ENCODE results near the gene EGFR.

EGFR gene

GRCh38 chr7:55063633-55064032, 44.8 kb downstream of the EGFR start:
- no peak for DNase-seq

DNA sequence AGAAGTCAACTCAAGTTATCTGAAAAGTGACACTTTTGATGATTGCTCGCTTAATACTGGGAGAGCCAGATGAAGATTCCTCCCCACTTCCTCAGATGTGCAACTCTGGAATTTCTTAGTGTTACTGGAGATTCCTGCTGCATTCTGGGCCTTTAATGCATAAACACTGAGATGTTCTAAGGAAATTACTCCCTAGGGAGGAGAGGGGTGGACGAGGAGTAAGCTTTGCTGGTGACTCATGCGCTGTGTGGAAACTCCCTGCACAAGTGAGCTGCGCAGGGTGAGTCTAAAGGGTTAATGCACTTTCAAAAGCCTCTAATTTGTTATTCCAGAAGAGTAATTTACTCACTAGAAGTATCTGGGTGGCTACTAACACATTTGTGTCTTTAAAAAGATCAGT, 46.3 kb downstream of the EGFR start:
- DNase-seq: no peak

DNA sequence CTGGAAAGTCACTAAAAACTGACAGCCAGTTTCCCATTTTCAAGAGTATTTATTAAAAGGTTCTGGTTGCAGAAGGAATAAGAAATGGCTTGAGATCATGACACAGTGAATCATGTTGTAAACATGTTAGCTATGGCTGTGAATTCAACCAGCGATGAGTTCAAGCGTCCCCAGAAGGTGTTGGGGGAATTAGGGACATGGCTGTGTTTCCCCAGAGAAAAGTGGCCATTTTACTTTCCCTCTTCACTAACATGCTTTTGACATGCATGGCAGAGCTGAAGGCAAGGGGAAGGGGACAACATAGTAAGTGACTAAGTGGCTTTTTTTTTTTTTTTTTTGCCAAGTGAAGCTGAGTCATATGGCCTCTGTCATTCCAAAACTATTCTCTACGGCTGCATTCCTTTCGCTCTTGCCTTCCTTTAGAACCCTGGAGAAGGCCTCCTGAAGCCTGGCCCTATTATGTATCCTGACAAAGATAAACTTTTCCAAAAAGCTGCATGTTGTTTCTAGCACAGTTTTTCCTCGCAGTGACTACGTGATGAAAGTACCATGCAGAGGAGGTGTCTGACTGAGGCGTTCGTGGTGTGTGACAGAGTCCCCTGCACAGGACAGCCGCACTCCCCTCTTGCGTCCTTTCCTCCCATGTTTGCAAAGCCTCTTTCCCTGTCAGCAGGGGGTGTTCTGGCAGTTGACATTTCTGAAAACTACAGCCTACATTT, 46.9 kb downstream of the EGFR start:
- no peak for DNase-seq

GRCh38 chr7:55066524-55066923, 47.7 kb downstream of the EGFR start:
- DNase-seq: no peak

- no peak for DNase-seq
Measured at GRCh38 chr7:55066938-55067337, 48.1 kb downstream of the EGFR start.

DNA sequence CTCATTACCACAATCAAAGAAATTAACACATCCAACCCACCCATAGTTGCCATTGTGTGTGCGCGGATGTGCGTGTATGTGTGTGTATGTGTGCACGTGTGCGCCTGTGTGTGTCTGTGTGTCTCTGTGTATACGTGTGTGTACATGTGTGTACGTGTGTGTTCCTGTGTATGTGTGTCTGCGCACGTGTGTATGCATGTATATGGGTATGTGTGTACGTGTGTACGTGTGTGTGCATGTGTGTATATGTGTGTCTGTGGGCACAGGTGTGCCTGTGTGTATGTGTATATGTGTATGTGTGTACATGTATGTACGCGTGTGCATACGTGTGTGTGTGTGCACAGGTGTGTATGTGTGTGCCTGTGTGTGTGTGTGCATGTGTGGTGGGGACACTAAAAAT, 48.9 kb downstream of the EGFR start:
- DNase-seq: no peak

DNA sequence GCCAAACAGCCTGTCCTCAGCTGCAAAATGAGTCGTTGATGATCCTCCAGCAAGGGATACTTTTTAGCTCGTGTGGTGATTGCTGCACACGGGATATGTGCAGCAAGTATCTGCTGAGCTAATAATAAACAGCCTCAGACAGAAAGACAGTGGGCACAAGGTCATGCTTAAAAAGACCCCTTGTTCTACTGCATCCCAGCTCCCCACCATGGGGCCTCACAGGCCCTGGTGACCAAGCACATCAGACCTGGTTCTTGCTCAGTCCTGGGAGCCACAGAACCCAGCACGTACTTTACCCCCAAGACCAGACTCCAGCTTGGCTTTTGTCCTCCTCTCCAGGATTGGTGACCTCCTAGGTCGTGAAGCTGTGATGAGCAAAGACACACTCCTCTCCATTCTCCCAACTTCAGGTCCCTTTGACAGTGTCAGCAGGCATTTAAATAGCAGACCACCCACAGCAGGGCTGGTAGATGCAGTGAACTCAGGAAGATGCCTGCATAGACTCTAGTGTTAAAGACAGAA, 50.5 kb downstream of the EGFR start:
- no peak for DNase-seq

- DNase-seq: no peak
Measured at GRCh38 chr7:55070271-55070743, 51.5 kb downstream of the EGFR start.

DNA sequence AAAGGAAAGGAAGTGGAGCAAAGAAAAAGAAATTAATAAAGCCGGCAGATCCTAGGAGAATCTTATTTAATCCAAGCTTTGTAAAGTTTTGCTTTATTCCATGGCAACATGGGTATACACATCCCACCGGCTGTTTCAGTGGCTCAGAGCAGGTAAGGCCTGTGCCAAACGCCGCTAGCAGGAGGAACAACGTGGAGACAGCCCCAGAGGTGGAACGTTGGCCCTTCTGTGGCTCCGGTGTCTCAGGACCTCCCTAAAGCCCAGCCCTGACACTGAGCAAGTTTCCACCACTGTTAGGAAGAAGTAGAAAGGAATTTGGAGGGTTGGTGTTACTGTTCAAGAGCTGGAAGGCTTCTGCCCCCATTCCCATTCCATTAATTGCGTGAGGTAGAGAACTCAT, 52.0 kb downstream of the EGFR start:
- DNase-seq: no peak

GRCh38 chr7:55071411-55072175, 52.8 kb downstream of the EGFR start:
- no peak for DNase-seq

DNA sequence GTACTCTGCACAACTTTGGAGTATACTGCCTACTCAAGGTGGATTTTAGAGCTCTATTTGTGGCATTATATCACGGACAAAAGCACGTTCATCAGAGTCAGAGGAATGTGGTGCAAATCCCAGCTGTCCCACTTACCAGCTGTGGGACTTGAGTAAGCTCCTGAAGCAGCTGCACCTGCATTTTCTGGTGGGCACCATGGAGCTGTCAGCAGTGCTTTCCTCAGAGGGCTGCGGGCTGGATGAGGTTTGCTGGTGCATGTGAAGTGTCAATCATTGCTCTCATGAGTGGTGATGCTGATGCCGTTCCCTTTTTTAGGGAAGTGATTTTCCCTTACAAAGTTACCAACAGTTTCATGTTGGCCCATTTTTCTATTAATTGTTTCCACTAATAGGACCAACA, 53.4 kb downstream of the EGFR start:
- no peak for DNase-seq

- no peak for DNase-seq
Measured at GRCh38 chr7:55073051-55073511, 54.3 kb downstream of the EGFR start.

DNA sequence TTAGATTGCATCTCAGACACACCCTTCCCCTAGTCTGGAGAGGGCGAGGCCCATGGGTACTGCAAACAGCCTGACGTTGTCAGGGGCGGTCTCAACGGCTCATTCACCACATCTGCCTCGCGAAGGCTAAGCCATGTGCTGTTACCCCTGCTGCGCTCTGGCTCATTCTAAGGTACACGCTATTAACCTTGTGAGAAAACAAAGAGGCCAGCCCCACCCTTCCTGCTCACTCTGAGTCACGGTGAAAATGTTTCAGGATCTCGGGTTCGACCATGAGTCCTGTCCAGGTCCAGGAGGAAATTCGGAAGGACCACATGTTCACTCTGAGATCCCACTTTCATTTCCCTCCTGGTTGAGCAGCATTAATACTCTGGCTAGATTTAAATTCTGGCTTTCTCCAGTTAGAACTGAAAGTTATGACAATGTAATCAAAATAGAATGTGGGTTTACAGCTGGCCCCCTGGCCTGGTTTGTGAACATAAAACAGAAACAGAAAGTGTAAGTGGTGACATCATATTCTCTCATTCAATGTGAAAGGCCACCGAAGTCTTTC, 55.2 kb downstream of the EGFR start:
- DNase-seq: no peak

DNA sequence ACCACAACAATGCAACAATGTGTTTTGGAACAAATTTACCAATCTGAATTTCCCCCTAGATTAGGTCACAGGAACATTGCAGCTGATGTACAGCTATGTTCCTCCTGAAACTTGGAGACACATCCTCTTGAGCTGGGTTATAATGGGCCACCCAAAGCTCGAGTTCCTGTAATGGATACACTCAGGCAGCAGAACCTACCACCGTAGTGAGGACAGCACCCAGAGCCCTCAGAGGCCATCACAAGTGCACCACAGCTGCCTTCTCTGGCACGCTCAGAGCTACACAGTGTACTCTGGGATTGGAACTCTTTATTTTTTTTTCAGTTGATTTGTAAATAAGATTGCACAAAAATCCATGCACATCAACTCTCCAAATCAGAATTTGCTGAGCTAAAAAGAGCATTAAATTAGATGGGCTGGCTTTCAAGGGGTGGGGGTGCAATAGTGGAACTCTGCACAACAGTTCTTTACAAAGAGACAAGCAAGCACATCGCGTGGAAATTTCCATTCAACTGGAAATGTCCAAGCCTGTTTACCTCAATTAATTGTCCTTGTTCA, 56.7 kb downstream of the EGFR start:
- DNase-seq: no peak

GRCh38 chr7:55077561-55078410, 59.0 kb downstream of the EGFR start:
- DNase-seq: no peak

DNA sequence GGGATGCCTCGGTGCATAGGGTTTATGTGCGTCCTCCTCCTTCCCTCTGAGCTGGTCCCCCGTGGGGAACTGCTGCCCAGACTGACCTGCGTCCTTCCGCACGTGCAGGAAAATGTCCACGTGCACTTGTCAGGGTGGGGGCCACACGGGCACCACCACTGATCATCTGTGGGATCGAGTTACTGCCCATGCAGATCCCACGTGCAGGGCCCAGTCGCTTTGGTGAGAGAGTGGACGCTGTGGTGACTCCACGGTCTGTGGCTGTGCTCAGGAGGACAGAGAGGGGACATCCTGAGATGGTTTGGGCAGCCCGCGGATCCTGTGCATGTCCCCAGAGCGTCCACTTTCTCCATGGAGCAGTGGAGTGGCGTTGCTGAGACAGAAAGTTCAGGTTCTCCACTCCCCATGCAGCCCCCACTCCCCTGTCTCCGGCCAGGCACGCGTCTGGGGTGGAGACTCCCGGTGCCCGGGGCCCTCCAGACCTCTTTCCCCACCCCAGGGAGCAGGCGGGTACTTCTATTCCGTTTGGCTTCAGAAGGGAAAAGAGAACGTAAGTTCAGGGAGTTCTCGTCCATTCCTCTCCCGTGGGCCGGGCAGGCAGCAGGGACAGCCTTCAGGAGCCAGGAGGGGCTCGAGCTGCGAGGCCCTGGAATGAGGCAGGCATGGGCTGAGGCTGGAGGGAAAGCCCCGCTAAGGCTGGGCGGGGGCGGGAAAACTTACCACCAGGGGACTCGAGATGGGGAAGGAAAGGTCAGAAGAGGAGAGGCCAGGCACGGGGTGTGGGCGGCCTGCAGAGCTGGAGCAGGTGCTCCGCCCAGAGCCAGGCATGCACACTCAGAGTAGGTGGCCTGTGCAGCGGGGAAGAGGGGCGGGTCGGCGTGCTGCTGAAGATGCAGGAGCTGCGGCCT, 59.9 kb downstream of the EGFR start:
- DNase-seq: no peak

GRCh38 chr7:55080000-55080623, 61.3 kb downstream of the EGFR start:
- DNase-seq: no peak

DNA sequence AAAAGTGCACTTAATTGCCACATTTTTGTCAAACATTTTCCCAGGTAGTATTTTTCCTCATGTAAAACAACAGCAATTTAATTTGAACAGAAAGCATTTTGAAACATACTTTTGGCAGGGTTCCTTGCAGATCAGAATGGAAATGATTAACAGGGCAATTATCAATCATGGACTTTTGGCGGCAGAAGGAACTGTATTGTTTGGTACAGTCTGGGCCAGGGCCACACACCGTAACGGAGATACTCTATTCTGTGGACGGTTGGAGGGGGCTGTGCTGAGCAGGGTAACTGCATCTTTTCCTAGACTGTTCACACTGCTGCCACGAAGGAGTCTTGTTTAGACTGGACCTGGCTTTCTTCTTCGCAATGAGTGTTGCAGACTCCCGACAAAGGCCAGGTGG, 62.3 kb downstream of the EGFR start:
- DNase-seq: no peak

DNA sequence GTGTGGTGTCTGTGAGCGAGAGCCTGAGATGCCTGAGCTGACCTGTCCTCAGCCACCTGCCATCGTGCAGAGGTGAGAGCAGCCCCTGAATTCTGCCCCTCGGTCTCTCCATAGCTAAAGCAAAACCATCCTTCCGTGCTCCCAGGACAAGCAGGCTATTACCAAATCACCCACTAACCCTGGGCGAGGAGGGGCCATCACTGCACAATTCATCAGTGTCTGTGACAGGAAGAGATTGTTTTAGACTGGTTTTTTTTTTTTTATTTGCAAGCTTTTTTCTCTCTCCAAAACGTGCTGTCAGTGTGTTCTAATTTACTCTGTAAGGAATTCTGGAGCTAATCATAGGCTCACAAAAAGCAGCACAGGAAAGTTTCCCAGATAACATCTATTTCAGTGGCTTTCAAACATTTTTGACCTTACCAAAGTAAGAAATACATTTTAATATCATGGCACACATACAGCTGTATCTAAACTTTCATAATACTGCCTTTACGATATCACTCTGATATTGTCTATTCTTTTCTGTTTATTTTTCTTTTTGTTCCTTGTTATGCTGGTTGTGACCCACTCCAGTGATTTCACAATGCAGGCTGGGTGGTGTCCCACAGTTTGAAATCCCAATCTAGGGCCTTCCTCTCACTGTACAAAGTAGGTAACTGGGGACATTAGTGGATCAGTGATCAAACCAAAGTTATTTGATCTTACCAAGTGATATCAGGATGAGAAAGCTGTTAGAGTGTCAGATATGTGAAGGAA, 62.8 kb downstream of the EGFR start:
- DNase-seq: no peak

GRCh38 chr7:55082228-55082603, 63.4 kb downstream of the EGFR start:
- no peak for DNase-seq
